HepG2 (cell line): ENCODE data around the gene GNAI2. TPM values are rescaled to one million over a fixed set of nuclear protein-coding genes. Genes with fewer than 3 reads are reported as not detected.

Source experiments
- CSRNP2 ChIP-seq: sonication (generic); formaldehyde crosslinking; conservative IDR thresholded peaks from 2 replicates; pipeline ENCODE4 v1.8.0; 2022; ENCODE audit warnings: low read depth, missing genetic modification reagents
- ELK4 ChIP-seq: sonication (generic); formaldehyde crosslinking; IDR thresholded peaks from 2 replicates; pipeline ENCODE4 v1.9.0; 2021; ENCODE audit warnings: missing genetic modification reagents, borderline replicate concordance
- FOXP1 ChIP-seq, 2 experiments: fragments of 450-650 bp in 1 of 2; IDR thresholded peaks; 2 replicates each; pipeline ENCODE4 v1.6.1; 2017 to 2018; ENCODE audit warnings: antibody characterized with exemption in 1 of 2
- KAT2B ChIP-seq: fragments of 150-350 bp; IDR thresholded peaks from 2 replicates; pipeline ENCODE4 v1.6.1; 2014; ENCODE audit warnings: low read depth, low read length, borderline replicate concordance
- NFKB2 ChIP-seq: sonication (generic); formaldehyde crosslinking; IDR thresholded peaks from 2 replicates; pipeline ENCODE4 v1.4.0; 2020; ENCODE audit warnings: missing genetic modification reagents, borderline replicate concordance
- REL ChIP-seq: sonication (generic); formaldehyde crosslinking; conservative IDR thresholded peaks from 2 replicates; pipeline ENCODE4 v1.8.0; 2022; ENCODE audit warnings: mild to moderate bottlenecking, missing genetic modification reagents, moderate library complexity
- XRCC5 ChIP-seq: fragments of 200-400 bp; formaldehyde crosslinking; optimal IDR thresholded peaks from 2 replicates; pipeline ENCODE3; 2017; ENCODE audit warnings: mild to moderate bottlenecking, low read length
- ZNF260 ChIP-seq: sonication (generic); formaldehyde crosslinking; IDR thresholded peaks from 2 replicates; pipeline ENCODE4 v1.4.0; 2020; ENCODE audit warnings: missing genetic modification reagents, low read depth, mild to moderate bottlenecking, borderline replicate concordance
- ZNF333 ChIP-seq: sonication (generic); formaldehyde crosslinking; IDR thresholded peaks from 2 replicates; pipeline ENCODE4 v1.4.0; 2020; ENCODE audit warnings: mild to moderate bottlenecking, missing genetic modification reagents, borderline replicate concordance
- ZNF629 ChIP-seq: sonication (generic); formaldehyde crosslinking; conservative IDR thresholded peaks from 2 replicates; pipeline ENCODE4 v1.5.0; 2020; ENCODE audit warnings: missing genetic modification reagents
- polyA plus RNA-seq, 8 experiments: library from polyadenylated mRNA; depleted of rRNA in 3 of 8; stranded (reverse) in 7 of 8; unstranded in 1 of 8; fragments of >200 nt; fragmentation: Illumina TruSeq in 4 of 8; extraction: Trizol in 4 of 8; gene quantifications; 2 replicates each; pipeline versions ENCODE4 v1.2.1 to v1.2.3, GENCODE V29; 2011 to 2016; ENCODE audit warnings: low read depth in 4 of 8, missing spikeins in 1 of 8, mixed read lengths in 1 of 8; ENCODE audit not compliant: insufficient read depth in 1 of 8
- total RNA-seq, 5 experiments: library from RNA; depleted of rRNA; stranded (reverse); fragments of >200 nt; fragmentation: Illumina TruSeq; extraction: Trizol; gene quantifications; 2 replicates each; pipeline ENCODE4 v1.2.3, GENCODE V29; 2016; ENCODE audit warnings: low read depth in 1 of 5
- TF ChIP-seq, protein P1 (sequence below): sonication (generic); formaldehyde crosslinking; IDR thresholded peaks from one replicate; pipeline ENCODE4 v1.5.1; 2020; ENCODE audit warnings: mild to moderate bottlenecking, missing genetic modification reagents; ENCODE audit errors: not compliant biosample characterization
- TF ChIP-seq, protein P2 (sequence below): sonication (generic); formaldehyde crosslinking; IDR thresholded peaks from 2 replicates; pipeline ENCODE4 v1.5.1; 2020; ENCODE audit warnings: missing genetic modification reagents, mild to moderate bottlenecking, borderline replicate concordance
- TF ChIP-seq, protein P3 (sequence below): sonication (generic); formaldehyde crosslinking; IDR thresholded peaks from 2 replicates; pipeline ENCODE4 v1.4.0; 2020; ENCODE audit warnings: mild to moderate bottlenecking, missing genetic modification reagents

GNAI2 gene
- total and polyA plus RNA-seq, 2 of the 13 experiments (the other 11 are each of a cell fraction or from before 2014, with no cell fraction given), result 51.1 to 66.2 TPM

GRCh38 chr3:50227390-50228183, 8.4 kb upstream of the GNAI2 start (continued):
- TF ChIP-seq, protein P1, sequence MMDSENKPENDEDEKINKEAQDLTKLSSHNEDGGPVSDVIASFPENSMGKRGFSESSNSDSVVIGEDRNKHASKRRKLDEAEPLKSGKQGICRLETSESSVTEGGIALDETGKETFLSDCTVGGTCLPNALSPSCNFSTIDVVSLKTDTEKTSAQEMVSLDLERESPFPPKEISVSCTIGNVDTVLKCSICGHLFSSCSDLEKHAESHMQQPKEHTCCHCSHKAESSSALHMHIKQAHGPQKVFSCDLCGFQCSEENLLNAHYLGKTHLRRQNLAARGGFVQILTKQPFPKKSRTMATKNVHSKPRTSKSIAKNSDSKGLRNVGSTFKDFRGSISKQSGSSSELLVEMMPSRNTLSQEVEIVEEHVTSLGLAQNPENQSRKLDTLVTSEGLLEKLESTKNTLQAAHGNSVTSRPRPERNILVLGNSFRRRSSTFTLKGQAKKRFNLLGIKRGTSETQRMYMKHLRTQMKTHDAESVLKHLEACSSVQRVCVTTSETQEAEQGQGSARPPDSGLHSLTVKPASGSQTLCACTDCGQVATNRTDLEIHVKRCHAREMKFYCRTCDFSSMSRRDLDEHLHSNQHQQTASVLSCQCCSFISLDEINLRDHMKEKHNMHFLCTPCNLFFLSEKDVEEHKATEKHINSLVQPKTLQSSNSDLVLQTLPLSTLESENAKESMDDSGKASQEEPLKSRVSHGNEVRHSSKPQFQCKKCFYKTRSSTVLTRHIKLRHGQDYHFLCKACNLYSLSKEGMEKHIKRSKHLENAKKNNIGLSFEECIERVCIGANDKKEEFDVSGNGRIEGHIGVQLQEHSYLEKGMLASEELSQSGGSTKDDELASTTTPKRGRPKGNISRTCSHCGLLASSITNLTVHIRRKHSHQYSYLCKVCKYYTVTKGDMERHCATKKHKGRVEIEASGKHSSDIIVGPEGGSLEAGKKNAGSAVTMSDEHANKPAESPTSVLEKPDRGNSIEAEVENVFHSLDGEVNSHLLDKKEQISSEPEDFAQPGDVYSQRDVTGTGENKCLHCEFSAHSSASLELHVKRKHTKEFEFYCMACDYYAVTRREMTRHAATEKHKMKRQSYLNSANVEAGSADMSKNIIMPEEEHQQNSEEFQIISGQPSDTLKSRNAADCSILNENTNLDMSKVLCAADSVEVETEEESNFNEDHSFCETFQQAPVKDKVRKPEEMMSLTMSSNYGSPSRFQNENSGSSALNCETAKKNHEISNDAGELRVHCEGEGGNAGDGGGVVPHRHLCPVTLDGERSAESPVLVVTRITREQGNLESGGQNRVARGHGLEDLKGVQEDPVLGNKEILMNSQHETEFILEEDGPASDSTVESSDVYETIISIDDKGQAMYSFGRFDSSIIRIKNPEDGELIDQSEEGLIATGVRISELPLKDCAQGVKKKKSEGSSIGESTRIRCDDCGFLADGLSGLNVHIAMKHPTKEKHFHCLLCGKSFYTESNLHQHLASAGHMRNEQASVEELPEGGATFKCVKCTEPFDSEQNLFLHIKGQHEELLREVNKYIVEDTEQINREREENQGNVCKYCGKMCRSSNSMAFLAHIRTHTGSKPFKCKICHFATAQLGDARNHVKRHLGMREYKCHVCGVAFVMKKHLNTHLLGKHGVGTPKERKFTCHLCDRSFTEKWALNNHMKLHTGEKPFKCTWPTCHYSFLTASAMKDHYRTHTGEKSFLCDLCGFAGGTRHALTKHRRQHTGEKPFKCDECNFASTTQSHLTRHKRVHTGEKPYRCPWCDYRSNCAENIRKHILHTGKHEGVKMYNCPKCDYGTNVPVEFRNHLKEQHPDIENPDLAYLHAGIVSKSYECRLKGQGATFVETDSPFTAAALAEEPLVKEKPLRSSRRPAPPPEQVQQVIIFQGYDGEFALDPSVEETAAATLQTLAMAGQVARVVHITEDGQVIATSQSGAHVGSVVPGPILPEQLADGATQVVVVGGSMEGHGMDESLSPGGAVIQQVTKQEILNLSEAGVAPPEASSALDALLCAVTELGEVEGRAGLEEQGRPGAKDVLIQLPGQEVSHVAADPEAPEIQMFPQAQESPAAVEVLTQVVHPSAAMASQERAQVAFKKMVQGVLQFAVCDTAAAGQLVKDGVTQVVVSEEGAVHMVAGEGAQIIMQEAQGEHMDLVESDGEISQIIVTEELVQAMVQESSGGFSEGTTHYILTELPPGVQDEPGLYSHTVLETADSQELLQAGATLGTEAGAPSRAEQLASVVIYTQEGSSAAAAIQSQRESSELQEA (CRISPR knock-in tag), result no peak
- TF ChIP-seq ZNF333 (CRISPR knock-in tag), result no peak
- TF ChIP-seq NFKB2 (CRISPR knock-in tag), result peak; percentile 82; the same call in 1 of the 2 replicates
- 0 out of 2 replicates have a peak, but pooled peaks have one; percentile 11 for TF ChIP-seq ZNF629
- TF ChIP-seq, protein P2, sequence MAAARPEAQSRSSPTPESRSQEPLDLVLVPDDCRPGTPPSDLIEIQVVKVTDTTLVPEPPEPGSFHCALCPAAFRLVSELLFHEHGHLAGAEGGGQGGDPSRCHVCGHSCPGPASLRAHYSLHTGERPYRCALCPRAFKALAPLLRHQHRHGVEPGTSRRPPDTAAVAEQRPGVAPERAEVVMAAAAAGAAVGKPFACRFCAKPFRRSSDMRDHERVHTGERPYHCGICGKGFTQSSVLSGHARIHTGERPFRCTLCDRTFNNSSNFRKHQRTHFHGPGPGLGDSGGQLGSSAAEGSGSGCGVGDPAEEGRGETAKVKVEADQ (CRISPR knock-in tag), result peak; percentile 76; the same call in 1 of the 2 replicates
- no peak for TF ChIP-seq CSRNP2 (CRISPR knock-in tag)
- TF ChIP-seq FOXP1 (IDR thresholded peaks at IDR 0.05), result no peak
- 0 out of 2 replicates have a peak, but pooled peaks have one; percentile 38 for TF ChIP-seq FOXP1 (CRISPR knock-in tag; IDR thresholded peaks at IDR 0.05)
- TF ChIP-seq, protein P3, sequence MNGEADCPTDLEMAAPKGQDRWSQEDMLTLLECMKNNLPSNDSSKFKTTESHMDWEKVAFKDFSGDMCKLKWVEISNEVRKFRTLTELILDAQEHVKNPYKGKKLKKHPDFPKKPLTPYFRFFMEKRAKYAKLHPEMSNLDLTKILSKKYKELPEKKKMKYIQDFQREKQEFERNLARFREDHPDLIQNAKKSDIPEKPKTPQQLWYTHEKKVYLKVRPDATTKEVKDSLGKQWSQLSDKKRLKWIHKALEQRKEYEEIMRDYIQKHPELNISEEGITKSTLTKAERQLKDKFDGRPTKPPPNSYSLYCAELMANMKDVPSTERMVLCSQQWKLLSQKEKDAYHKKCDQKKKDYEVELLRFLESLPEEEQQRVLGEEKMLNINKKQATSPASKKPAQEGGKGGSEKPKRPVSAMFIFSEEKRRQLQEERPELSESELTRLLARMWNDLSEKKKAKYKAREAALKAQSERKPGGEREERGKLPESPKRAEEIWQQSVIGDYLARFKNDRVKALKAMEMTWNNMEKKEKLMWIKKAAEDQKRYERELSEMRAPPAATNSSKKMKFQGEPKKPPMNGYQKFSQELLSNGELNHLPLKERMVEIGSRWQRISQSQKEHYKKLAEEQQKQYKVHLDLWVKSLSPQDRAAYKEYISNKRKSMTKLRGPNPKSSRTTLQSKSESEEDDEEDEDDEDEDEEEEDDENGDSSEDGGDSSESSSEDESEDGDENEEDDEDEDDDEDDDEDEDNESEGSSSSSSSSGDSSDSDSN (CRISPR knock-in tag), result peak; percentile 62; the same call in 1 of the 2 replicates
- peak; percentile 89 for TF ChIP-seq XRCC5
- no peak for TF ChIP-seq REL (CRISPR knock-in tag)
- no peak for TF ChIP-seq KAT2B
- TF ChIP-seq ELK4 (CRISPR knock-in tag), result no peak
- TF ChIP-seq ZNF260 (CRISPR knock-in tag), result no peak
